K562 (cell line): ENCODE results near the gene B2M. TPM values are rescaled to one million over a fixed set of nuclear protein-coding genes. Genes with fewer than 3 reads are reported as not detected.

Source experiments
- AFF1 ChIP-seq, 2 experiments: fragments of 450-650 bp; IDR thresholded peaks; 2 replicates each; pipeline ENCODE4 v1.6.1; 2018; ENCODE audit warnings: mild to moderate bottlenecking in 2 of 2, low read depth in 1 of 2; ENCODE audit not compliant: partially characterized antibody in 2 of 2
- DPF2 ChIP-seq: fragments of 450-650 bp; IDR thresholded peaks from 2 replicates; pipeline ENCODE4 v1.6.1; 2016
- EP300 ChIP-seq: IDR thresholded peaks from 2 replicates; pipeline ENCODE4 v1.6.1; 2012; ENCODE audit warnings: low read length, improper control_type of control experiment
- KHSRP ChIP-seq: fragments of 450-650 bp; IDR thresholded peaks from 2 replicates; pipeline ENCODE4 v1.6.1; 2017
- SNAPC5 ChIP-seq: fragments of 250-450 bp; sonication (Bioruptor Pico); IDR thresholded peaks from 2 replicates; pipeline ENCODE4 v1.8.0; 2021; ENCODE audit warnings: moderate library complexity, mild to moderate bottlenecking, inconsistent platforms
- ZFP30 ChIP-seq: fragments of 250-450 bp; sonication (Bioruptor Pico); IDR thresholded peaks from 2 replicates; pipeline ENCODE4 v1.8.0; 2022; ENCODE audit warnings: moderate library complexity, mild to moderate bottlenecking, inconsistent platforms, borderline replicate concordance
- polyA plus RNA-seq, 8 experiments: library from polyadenylated mRNA; depleted of rRNA in 4 of 8; stranded (reverse) in 5 of 8; unstranded in 3 of 8; fragments of >200 nt; fragmentation: Nextera tagmentation in 2 of 8; fragmentation: Illumina TruSeq in 1 of 8; extraction: Ambion mirVana in 2 of 8; extraction: Trizol in 1 of 8; gene quantifications; 2 replicates each; pipeline versions ENCODE4 v1.2.1 to v1.2.3, GENCODE V29; 2011 to 2014; ENCODE audit warnings: inconsistent platforms in 1 of 8, missing spikeins in 1 of 8
- total RNA-seq, 7 experiments: library from RNA; depleted of rRNA in 6 of 7; stranded (reverse); fragments of >200 nt in 6 of 7; fragmentation: Illumina TruSeq in 2 of 7; extraction: Trizol in 2 of 7; gene quantifications; 2 replicates each; pipeline versions ENCODE4 v1.2.1 to v1.2.3, GENCODE V29; 2011 to 2021; ENCODE audit warnings: low replicate concordance in 1 of 7
- TF ChIP-seq, protein P1 (sequence below): fragments of 450-650 bp; IDR thresholded peaks from 2 replicates; pipeline ENCODE4 v1.6.1; 2016
- TF ChIP-seq, protein P2 (sequence below), 2 experiments: fragments of 450-650 bp; IDR thresholded peaks; 2 replicates each; pipeline ENCODE4 v1.6.1; 2016; ENCODE audit warnings: mild to moderate bottlenecking in 2 of 2, borderline replicate concordance in 1 of 2, low read depth in 1 of 2, moderate library complexity in 1 of 2
- TF ChIP-seq, protein P3 (sequence below), 2 experiments: fragments of 450-650 bp; conservative IDR thresholded peaks; 2 replicates each; pipeline ENCODE4 v1.6.1; 2017; ENCODE audit warnings: mild to moderate bottlenecking in 2 of 2, moderate library complexity in 2 of 2

Gene B2M
- total and polyA plus RNA-seq, 9 of the 15 experiments (the other 6 are each of a cell fraction or from before 2014, with no cell fraction given): 460 to 3,138 (median 1,032) TPM

GRCh38 chr15:44726568-44727484 lies 15.5 kb downstream of the B2M start (continued):
- TF ChIP-seq, protein P1, sequence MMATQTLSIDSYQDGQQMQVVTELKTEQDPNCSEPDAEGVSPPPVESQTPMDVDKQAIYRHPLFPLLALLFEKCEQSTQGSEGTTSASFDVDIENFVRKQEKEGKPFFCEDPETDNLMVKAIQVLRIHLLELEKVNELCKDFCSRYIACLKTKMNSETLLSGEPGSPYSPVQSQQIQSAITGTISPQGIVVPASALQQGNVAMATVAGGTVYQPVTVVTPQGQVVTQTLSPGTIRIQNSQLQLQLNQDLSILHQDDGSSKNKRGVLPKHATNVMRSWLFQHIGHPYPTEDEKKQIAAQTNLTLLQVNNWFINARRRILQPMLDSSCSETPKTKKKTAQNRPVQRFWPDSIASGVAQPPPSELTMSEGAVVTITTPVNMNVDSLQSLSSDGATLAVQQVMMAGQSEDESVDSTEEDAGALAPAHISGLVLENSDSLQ: 0 out of 2 replicates have a peak, but pooled peaks have one; percentile 27
- TF ChIP-seq KHSRP: no peak
- TF ChIP-seq EP300: peak; percentile 70
- TF ChIP-seq, protein P2, sequence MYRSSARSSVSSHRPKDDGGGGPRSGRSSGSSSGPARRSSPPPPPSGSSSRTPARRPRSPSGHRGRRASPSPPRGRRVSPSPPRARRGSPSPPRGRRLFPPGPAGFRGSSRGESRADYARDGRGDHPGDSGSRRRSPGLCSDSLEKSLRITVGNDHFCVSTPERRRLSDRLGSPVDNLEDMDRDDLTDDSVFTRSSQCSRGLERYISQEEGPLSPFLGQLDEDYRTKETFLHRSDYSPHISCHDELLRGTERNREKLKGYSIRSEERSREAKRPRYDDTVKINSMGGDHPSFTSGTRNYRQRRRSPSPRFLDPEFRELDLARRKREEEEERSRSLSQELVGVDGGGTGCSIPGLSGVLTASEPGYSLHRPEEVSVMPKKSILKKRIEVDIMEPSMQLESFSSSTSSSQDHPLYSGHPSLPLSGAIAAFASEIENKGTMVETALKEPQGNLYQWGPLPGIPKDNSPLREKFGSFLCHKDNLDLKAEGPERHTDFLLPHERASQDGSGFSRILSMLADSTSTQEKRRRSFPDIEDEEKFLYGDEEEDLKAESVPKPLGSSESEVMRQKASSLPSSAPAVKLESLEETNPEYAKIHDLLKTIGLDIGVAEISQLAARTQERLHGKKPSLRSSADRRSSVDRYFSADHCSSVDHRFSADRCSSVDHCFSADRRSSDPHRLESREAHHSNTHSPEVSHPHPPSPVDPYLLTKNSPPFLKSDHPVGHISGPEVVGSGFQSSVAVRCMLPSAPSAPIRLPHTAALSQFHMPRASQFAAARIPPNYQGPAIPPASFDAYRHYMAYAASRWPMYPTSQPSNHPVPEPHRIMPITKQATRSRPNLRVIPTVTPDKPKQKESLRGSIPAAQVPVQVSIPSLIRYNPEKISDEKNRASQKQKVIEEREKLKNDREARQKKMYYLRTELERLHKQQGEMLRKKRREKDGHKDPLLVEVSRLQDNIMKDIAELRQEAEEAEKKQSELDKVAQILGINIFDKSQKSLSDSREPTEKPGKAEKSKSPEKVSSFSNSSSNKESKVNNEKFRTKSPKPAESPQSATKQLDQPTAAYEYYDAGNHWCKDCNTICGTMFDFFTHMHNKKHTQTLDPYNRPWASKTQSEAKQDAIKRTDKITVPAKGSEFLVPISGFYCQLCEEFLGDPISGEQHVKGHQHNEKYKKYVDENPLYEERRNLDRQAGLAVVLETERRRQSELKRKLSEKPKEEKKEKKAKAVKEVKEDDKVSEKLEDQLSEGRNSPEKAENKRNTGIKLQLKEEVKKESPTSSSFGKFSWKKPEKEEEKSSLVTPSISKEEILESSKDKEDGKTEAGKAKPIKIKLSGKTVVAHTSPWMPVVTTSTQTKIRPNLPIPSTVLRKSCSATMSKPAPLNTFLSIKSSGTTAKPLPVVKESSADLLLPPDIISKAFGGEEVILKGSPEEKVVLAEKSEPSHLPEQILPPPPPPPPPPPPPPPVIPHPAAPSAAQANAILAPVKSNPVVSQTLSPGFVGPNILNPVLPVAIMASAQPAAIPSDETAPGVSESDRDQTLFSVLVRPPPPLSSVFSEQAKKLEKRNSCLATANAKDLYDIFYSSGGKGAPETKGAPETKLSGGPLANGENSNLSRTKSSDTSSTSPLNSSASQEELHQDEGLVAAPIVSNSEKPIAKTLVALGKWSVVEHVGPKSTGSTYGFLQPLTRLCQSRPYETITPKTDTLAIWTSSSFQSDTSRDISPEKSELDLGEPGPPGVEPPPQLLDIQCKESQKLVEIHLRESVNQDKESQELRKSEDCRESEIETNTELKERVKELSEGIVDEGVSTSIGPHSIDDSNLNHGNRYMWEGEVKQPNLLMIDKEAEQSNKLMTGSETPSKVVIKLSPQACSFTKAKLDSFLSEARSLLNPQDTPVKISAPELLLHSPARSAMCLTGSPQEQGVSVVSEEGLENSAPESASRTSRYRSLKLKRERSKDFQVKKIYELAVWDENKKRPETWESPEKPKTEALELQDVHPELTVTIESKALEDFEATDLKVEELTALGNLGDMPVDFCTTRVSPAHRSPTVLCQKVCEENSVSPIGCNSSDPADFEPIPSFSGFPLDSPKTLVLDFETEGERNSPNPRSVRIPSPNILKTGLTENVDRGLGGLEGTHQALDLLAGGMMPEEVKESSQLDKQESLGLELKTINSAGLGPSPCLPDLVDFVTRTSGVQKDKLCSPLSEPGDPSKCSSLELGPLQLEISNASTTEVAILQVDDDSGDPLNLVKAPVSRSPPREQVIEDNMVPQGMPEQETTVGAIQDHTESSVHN (IDR thresholded peaks at IDR 0.05; ENCODE audit: borderline replicate concordance in 1 of 2, low read depth in 1 of 2): peak in 1 of 2 experiments; percentile 78; a peak in 2 of 4 replicates
- TF ChIP-seq DPF2: peak; percentile 91
- peak in 1 of 2 experiments; percentile 12 for TF ChIP-seq AFF1 (IDR thresholded peaks at IDR 0.05; ENCODE audit: low read depth in 1 of 2, partially characterized antibody in 2 of 2)
- peak; percentile 50; the same call in 1 of the 2 replicates for TF ChIP-seq ZFP30
- TF ChIP-seq, protein P3, sequence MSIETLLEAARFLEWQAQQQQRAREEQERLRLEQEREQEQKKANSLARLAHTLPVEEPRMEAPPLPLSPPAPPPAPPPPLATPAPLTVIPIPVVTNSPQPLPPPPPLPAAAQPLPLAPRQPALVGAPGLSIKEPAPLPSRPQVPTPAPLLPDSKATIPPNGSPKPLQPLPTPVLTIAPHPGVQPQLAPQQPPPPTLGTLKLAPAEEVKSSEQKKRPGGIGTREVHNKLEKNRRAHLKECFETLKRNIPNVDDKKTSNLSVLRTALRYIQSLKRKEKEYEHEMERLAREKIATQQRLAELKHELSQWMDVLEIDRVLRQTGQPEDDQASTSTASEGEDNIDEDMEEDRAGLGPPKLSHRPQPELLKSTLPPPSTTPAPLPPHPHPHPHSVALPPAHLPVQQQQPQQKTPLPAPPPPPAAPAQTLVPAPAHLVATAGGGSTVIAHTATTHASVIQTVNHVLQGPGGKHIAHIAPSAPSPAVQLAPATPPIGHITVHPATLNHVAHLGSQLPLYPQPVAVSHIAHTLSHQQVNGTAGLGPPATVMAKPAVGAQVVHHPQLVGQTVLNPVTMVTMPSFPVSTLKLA (conservative IDR thresholded peaks at IDR 0.05): peak in 1 of 2 experiments; percentile 60; a peak in 3 of 4 replicates
- peak; percentile 82 for TF ChIP-seq SNAPC5
